DOHH2 (cell line): ENCODE data around the gene LSP1.

ENCODE experiments used
- CTCF ChIP-seq: fragments of 200-600 bp; sonication (generic); IDR thresholded peaks from one replicate; pipeline ENCODE4 v1.5.1; 2014; ENCODE audit warnings: antibody characterized with exemption, mild to moderate bottlenecking, low read depth, low read length; ENCODE audit not compliant: poor library complexity, severe bottlenecking
- EZH2phosphoT487 ChIP-seq: fragments of 200-600 bp; sonication (generic); IDR thresholded peaks from 2 replicates; pipeline ENCODE4 v1.6.1; 2017; ENCODE audit warnings: borderline replicate concordance, mild to moderate bottlenecking, antibody characterized with exemption, low read length, moderate library complexity, mixed read lengths

GRCh38 chr11:1931341-1932104 lies 78.6 kb downstream of the LSP1 start:
- TF ChIP-seq CTCF, result no peak
- no peak for TF ChIP-seq EZH2phosphoT487
